ENCODE data around the gene MROH8.
A peak's percentile ranks its signal among the peaks of the same experiment; 100 is the strongest.
"Not testable (repeated sequence)": the region's sequence is repeated elsewhere in the genome, so short reads cannot be mapped to it uniquely, and the experiment has no call there.

Gene MROH8

DNA sequence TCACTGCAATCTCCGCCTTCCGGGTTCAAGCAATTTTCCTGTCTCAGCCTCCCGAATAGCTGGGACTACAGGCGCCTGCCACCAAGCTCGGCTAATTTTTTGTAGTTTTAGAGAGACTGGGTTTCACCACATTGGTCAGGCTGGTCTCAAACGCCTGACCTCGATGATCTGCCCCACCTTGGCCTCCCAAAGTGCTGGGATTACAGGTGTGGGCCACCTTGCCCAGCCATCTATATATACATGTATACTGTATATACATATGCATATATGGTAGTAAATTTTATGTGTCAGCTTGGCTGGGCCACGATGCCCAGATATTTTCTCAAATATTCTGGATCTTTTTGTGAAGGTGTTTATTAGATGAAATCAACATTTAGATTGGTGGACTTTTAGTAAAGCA, 102.3 kb downstream of the MROH8 start:
- no peak for DNase-seq

DNA sequence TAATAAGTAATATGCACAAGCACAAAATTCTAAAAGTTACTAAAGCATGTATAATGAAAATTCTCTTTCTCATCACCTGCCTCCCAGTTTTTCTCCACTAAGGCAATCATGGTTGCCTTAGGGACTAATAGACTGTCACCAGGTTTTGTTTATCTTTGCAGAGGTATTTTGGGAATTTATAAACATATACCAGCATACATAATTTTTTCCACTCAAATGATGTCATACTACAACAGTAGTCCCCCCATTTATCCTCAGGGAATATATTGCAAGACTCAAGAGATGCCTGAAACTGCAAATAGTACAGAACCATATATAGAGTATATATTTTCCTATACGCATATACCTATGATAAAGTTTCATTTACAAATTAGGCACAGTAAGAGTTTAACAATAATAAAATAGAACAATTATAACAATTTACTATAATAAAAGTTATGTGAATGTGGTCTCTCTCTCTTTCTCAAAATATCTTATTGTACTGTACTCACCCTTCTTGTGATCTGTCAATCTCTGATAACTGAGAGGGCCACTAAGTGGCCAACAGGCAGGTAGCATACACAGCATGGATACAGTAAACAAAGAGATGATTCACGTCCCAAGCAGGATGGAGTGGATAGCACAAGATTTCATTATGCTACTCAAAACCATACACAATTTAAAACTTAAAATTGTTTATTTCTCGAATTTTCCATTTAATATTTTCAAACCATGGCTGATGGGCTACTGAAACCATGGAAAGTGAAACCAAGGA, 103.2 kb downstream of the MROH8 start:
- DNase-seq: no peak

GRCh38 chr20:37072293-37073196, 106.8 kb downstream of the MROH8 start:
- DNase-seq: peak in 1 of 5 donors; percentile 29

GRCh38 chr20:37071481-37071911, 107.9 kb downstream of the MROH8 start:
- DNase-seq: peak in 2 of 5 donors; percentile 12 to 58

DNA sequence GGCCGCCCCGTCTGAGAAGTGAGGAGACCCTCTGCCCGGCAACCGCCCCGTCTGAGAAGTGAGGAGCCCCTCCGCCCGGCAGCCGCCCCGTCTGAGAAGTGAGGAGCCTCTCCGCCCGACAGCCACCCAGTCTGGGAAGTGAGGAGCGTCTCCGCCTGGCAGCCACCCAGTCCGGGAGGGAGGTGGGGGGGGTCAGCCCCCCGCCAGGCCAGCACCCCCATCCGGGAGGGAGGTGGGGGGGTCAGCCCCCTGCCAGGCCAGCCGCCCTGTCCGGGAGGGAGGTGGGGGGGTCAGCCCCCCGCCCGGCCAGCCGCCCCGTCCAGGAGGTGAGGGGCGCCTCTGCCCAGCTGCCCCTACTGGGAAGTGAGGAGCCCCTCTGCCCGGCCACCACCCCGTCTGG, 109.8 kb downstream of the MROH8 start:
- not testable (repeated sequence) for DNase-seq

DNA sequence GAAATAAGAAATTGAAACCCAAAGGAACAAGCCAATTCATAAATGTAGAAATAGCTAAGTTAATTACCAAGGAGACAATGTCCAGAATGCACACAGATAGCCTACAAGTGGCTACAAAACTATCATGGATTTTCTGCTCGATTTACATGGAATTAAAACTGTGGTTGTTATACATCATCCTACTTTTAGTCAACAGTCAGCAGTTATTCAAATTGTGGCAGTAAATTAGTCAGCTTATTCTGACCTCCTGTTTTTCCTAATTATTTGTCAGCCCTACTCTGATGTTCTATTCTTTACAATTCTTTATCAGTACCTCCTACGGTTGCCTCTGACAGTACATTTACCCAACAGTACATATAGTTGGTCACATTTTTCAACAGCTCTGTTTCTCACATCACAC, 113.2 kb downstream of the MROH8 start:
- DNase-seq: no peak

DNA sequence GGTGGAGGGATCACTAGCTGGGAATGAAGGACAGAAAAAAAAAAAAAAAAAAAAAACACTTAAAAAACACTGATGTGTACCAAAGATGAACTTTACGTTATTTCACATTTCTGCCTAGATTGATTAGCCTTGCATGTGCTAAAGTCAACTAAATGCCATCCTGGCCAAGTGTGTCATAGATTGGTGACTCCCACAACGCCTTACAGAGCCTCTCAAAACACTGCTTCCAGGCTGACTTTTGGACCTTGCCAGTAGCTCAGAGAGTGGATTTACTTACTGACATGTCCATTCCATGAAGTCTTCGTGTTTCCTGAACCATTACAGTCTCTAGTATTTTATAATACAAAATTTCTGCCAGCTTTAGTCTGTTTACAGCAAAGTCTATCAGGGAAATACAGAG, 124.1 kb downstream of the MROH8 start:
- no peak for DNase-seq

DNA sequence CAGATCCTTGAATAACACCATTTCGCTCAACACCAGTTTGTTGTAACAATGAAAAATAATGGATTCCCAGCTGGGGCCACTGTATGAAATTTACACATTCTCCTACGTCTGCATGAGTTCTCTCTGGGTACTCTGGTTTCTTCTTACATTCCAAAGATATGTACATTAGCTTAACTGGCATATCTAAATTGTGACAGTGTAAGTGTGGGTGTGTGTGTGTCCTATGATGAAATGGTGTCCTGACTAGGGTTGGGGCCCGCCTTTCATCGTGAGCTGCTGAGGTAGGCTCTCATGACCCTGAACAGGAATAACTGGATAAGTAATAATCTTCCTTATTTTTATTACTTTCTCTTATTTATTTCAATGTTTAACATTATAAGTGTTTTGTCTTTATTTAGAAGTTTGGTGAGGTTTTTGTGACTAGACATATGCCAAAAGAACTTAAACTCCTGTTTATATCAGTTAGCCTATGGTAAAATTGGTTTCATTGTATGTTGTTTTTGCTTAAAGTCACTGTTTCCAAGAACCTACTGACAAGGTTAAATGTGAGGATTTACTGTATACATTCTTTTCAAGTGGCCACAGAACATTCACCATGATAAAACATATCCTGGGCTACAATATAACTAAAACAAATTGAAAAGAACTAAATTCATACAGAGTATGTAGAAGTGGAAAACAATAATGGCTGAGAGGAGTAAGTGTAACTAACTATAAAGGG, 126.0 kb downstream of the MROH8 start:
- no peak for DNase-seq

Measured in T-helper 1 cell (primary cell).